GM19324 (cell line): ENCODE data around the gene ARID1A.
A peak's percentile ranks its signal among the peaks of the same experiment; 100 is the strongest.
"Not testable (repeated sequence)": the region's sequence is repeated elsewhere in the genome, so short reads cannot be mapped to it uniquely, and the experiment has no call there.

Experiments used
- ATAC-seq: cut with Tn5 transposase; IDR thresholded peaks from one replicate; pipeline ENCODE4 v1.9.1; 2021; ENCODE audit warnings: mild to moderate bottlenecking, moderate library complexity; ENCODE audit not compliant: unreplicated experiment, low FRiP score

The ARID1A gene

GRCh38 chr1:26725904-26726303 lies 30.1 kb downstream of the ARID1A start:
- not testable (repeated sequence) for ATAC-seq

GRCh38 chr1:26726784-26727183 lies 31.0 kb downstream of the ARID1A start:
- ATAC-seq: no peak

GRCh38 chr1:26727476-26727875 lies 31.7 kb downstream of the ARID1A start:
- no peak for ATAC-seq

GRCh38 chr1:26728645-26729044 lies 32.8 kb downstream of the ARID1A start:
- no peak for ATAC-seq

GRCh38 chr1:26729633-26730032 lies 33.8 kb downstream of the ARID1A start:
- no peak for ATAC-seq

- ATAC-seq: no peak
These were observed 34.9 kb downstream of the ARID1A start for GRCh38 chr1:26730695-26731094.

- no peak for ATAC-seq
These were observed 35.6 kb downstream of the ARID1A start for GRCh38 chr1:26731233-26731902.

GRCh38 chr1:26733392-26733791 lies 37.6 kb downstream of the ARID1A start:
- ATAC-seq: no peak

GRCh38 chr1:26733982-26734381 lies 38.2 kb downstream of the ARID1A start:
- ATAC-seq: no peak

GRCh38 chr1:26734501-26735058 lies 38.8 kb downstream of the ARID1A start:
- ATAC-seq: no peak

- ATAC-seq: no peak
These were observed 43.6 kb downstream of the ARID1A start for GRCh38 chr1:26739329-26739914.

- ATAC-seq: no peak
These were observed 44.3 kb downstream of the ARID1A start for GRCh38 chr1:26740023-26740634.

- ATAC-seq: no peak
These were observed 45.1 kb downstream of the ARID1A start for GRCh38 chr1:26740952-26741351.

GRCh38 chr1:26743426-26744059 lies 47.7 kb downstream of the ARID1A start:
- ATAC-seq: no peak

- ATAC-seq: peak; percentile 91
These were observed 48.5 kb downstream of the ARID1A start for GRCh38 chr1:26744075-26744959.

- no peak for ATAC-seq
These were observed 49.4 kb downstream of the ARID1A start for GRCh38 chr1:26745191-26745590.

GRCh38 chr1:26747048-26747447 lies 51.2 kb downstream of the ARID1A start:
- no peak for ATAC-seq

- ATAC-seq: no peak
These were observed 52.5 kb downstream of the ARID1A start for GRCh38 chr1:26748351-26748750.

- ATAC-seq: no peak
These were observed 53.6 kb downstream of the ARID1A start for GRCh38 chr1:26749458-26749857.

- no peak for ATAC-seq
These were observed 54.6 kb downstream of the ARID1A start for GRCh38 chr1:26750428-26750827.
